Measurements from ENCODE around the gene GNAQ. TPM values are rescaled to one million over a fixed set of nuclear protein-coding genes. Genes with fewer than 3 reads are reported as not detected.

The GNAQ gene
- total and polyA plus RNA-seq, 2 experiments from 2014 or later, result 21.1 to 43.1 TPM

- H3K4me3 Mint-ChIP-seq, result no peak overlapping the region
- peak; percentile 86 for DNase-seq (ENCODE audit: low spot score)
Observed at GRCh38 chr9:78035383-78035993, 3.9 kb upstream of the GNAQ start.

DNA sequence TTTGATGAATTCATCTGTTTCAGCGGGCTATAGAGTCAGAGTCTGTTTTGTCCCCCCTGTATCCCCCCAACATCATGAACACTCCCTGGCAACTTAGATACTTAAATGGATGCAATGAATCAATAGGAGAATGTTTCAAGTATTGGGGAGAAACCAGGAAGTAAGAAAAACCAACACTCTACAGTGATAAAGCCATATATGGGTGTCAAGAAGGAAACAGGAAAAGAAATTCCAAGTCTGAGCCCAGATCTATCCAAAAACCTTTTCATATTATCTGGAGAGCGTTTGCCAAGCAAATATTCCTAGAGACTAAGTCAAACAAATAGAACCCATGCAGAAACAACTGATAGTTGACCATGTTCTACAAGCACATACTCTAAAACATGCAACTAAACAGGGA lies 2.3 kb upstream of the GNAQ start:
- H2AFZ ChIP-seq, result no peak overlapping the region
- no peak overlapping the region for H3K4me3 ChIP-seq
- Mint-ChIP-seq H3K4me1 (peaks cover 52% of the 10 kb centered on the region), H3K27ac (no peak overlapping the region), H3K9me3 (no peaks in the 10 kb centered on the region; the same call in 2 of the 3 replicates), H3K27me3 (ENCODE audit: insufficient read depth, low read depth, poor library complexity) (peaks cover 10% of the 10 kb centered on the region), H3K4me3 (no peak overlapping the region), H3K36me3 (ENCODE audit: low read depth) (no peaks in the 10 kb centered on the region; the same call in 2 of the 3 replicates)
- H3K79me2 ChIP-seq (replicated peaks; ENCODE audit: insufficient read depth), result peaks cover 18% of the 10 kb centered on the region
- H3K36me3 ChIP-seq (ENCODE audit: insufficient read depth), result no peaks in the 10 kb centered on the region
- peaks cover 12% of the 10 kb centered on the region for H3K4me1 ChIP-seq (ENCODE audit: insufficient read depth)
- H3K9me2 ChIP-seq (ENCODE audit: insufficient read depth), result no peaks in the 10 kb centered on the region
- no peak for ATAC-seq
- no peak overlapping the region for H3K27ac ChIP-seq (ENCODE audit: low read depth)
- H3K4me2 ChIP-seq, result no peak overlapping the region
- no peaks in the 10 kb centered on the region for H3F3A ChIP-seq (replicated peaks; ENCODE audit: low read depth)
- no peaks in the 10 kb centered on the region for H3K27me3 ChIP-seq (ENCODE audit: insufficient read depth)
- H4K20me1 ChIP-seq (replicated peaks; ENCODE audit: insufficient read depth), result peaks cover 2% of the 10 kb centered on the region; the same call in 1 of the 2 replicates
- no peak for DNase-seq (ENCODE audit: low spot score)
- TF ChIP-seq ZNF331 (CRISPR knock-in tag; IDR thresholded peaks at IDR 0.05; ENCODE audit: low read depth) (no peak), CREB1 (CRISPR knock-in tag; IDR thresholded peaks at IDR 0.05; ENCODE audit: low read depth) (no peak), EZH2phosphoT487 (IDR thresholded peaks at IDR 0.05; ENCODE audit: unreplicated experiment) (no peak), POLR2AphosphoS5 (IDR thresholded peaks at IDR 0.05; ENCODE audit: low read depth) (no peak), EZH2 (IDR thresholded peaks at IDR 0.05; ENCODE audit: low read depth, unreplicated experiment) (no peak)
- TF ChIP-seq, protein P1, sequence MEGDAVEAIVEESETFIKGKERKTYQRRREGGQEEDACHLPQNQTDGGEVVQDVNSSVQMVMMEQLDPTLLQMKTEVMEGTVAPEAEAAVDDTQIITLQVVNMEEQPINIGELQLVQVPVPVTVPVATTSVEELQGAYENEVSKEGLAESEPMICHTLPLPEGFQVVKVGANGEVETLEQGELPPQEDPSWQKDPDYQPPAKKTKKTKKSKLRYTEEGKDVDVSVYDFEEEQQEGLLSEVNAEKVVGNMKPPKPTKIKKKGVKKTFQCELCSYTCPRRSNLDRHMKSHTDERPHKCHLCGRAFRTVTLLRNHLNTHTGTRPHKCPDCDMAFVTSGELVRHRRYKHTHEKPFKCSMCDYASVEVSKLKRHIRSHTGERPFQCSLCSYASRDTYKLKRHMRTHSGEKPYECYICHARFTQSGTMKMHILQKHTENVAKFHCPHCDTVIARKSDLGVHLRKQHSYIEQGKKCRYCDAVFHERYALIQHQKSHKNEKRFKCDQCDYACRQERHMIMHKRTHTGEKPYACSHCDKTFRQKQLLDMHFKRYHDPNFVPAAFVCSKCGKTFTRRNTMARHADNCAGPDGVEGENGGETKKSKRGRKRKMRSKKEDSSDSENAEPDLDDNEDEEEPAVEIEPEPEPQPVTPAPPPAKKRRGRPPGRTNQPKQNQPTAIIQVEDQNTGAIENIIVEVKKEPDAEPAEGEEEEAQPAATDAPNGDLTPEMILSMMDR (conservative IDR thresholded peaks at IDR 0.05; ENCODE audit: low read depth in 2 of 2), result no peak
- TF ChIP-seq, protein P2, sequence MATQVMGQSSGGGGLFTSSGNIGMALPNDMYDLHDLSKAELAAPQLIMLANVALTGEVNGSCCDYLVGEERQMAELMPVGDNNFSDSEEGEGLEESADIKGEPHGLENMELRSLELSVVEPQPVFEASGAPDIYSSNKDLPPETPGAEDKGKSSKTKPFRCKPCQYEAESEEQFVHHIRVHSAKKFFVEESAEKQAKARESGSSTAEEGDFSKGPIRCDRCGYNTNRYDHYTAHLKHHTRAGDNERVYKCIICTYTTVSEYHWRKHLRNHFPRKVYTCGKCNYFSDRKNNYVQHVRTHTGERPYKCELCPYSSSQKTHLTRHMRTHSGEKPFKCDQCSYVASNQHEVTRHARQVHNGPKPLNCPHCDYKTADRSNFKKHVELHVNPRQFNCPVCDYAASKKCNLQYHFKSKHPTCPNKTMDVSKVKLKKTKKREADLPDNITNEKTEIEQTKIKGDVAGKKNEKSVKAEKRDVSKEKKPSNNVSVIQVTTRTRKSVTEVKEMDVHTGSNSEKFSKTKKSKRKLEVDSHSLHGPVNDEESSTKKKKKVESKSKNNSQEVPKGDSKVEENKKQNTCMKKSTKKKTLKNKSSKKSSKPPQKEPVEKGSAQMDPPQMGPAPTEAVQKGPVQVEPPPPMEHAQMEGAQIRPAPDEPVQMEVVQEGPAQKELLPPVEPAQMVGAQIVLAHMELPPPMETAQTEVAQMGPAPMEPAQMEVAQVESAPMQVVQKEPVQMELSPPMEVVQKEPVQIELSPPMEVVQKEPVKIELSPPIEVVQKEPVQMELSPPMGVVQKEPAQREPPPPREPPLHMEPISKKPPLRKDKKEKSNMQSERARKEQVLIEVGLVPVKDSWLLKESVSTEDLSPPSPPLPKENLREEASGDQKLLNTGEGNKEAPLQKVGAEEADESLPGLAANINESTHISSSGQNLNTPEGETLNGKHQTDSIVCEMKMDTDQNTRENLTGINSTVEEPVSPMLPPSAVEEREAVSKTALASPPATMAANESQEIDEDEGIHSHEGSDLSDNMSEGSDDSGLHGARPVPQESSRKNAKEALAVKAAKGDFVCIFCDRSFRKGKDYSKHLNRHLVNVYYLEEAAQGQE (IDR thresholded peaks at IDR 0.05; ENCODE audit: unreplicated experiment), result no peak

More at GRCh38 chr9:78035383-78035993, 3.9 kb upstream of the GNAQ start:
- no peaks in the 10 kb centered on the region for H3K27me3 ChIP-seq (ENCODE audit: insufficient read depth)
- no peak overlapping the region for H3K4me3 ChIP-seq
- H3K36me3 ChIP-seq (ENCODE audit: insufficient read depth), result no peaks in the 10 kb centered on the region
- H3K27me3 Mint-ChIP-seq (ENCODE audit: insufficient read depth, low read depth, poor library complexity), result peaks cover 9% of the 10 kb centered on the region
- no peaks in the 10 kb centered on the region for H3K9me2 ChIP-seq (ENCODE audit: insufficient read depth)
- no peaks in the 10 kb centered on the region for H4K20me1 ChIP-seq (replicated peaks; ENCODE audit: insufficient read depth)
- H3K4me1 Mint-ChIP-seq, result peaks cover 39% of the 10 kb centered on the region
- H3K27ac ChIP-seq (ENCODE audit: low read depth), result no peak overlapping the region
- ATAC-seq, result no peak; the same call in 1 of the 3 replicates
- no peaks in the 10 kb centered on the region; the same call in 2 of the 3 replicates for H3K36me3 Mint-ChIP-seq (ENCODE audit: low read depth)
- peak overlapping the region; percentile 19; the same call in 1 of the 2 replicates for H2AFZ ChIP-seq
- no peaks in the 10 kb centered on the region for H3F3A ChIP-seq (replicated peaks; ENCODE audit: low read depth)
- no peak overlapping the region for H3K27ac Mint-ChIP-seq
- no peaks in the 10 kb centered on the region; the same call in 1 of the 2 replicates for H3K4me1 ChIP-seq (ENCODE audit: insufficient read depth)
- no peaks in the 10 kb centered on the region for H3K9me3 Mint-ChIP-seq
- H3K79me2 ChIP-seq (replicated peaks; ENCODE audit: insufficient read depth), result peaks cover 2% of the 10 kb centered on the region
- no peak overlapping the region for H3K4me2 ChIP-seq
- TF ChIP-seq, protein P1 (conservative IDR thresholded peaks at IDR 0.05; ENCODE audit: low read depth in 2 of 2), result peak; percentile 88 to 91
- TF ChIP-seq, protein P2 (IDR thresholded peaks at IDR 0.05; ENCODE audit: unreplicated experiment), result no peak
- no peak for TF ChIP-seq EZH2phosphoT487 (IDR thresholded peaks at IDR 0.05; ENCODE audit: unreplicated experiment)
